Endodermal cell (in vitro differentiated cells): Measurements from ENCODE around the gene TRPC3. TPM values are rescaled to one million over a fixed set of nuclear protein-coding genes. Genes with fewer than 3 reads are reported as not detected.

Experiments
- DNase-seq: peaks from one replicate; pipeline ENCODE4 v3.0.0-alpha.2; 2017
- H3K27ac ChIP-seq: 2 replicates; pipeline ENCODE4 v1.5.1; 2013; ENCODE audit warnings: mild to moderate bottlenecking, low read depth, low read length, moderate library complexity
- H3K27me3 ChIP-seq: 2 replicates; pipeline ENCODE4 v1.6.1; 2013; ENCODE audit warnings: mild to moderate bottlenecking, low read length, moderate library complexity; ENCODE audit not compliant: insufficient read depth, control insufficient read depth, poor library complexity, severe bottlenecking
- H3K36me3 ChIP-seq: 2 replicates; pipeline ENCODE4 v1.7.0; 2013; ENCODE audit warnings: mild to moderate bottlenecking, low read length, moderate library complexity; ENCODE audit not compliant: control insufficient read depth, insufficient read depth
- H3K4me1 ChIP-seq: one replicate; pipeline ENCODE4 v1.7.0; 2013; ENCODE audit warnings: low read length; ENCODE audit not compliant: control insufficient read depth, insufficient read depth
- H3K4me3 ChIP-seq: 2 replicates; pipeline ENCODE4 v1.5.1; 2013; ENCODE audit warnings: mild to moderate bottlenecking, low read length, moderate library complexity
- H3K9ac ChIP-seq: 2 replicates; pipeline ENCODE4 v1.6.1; 2013; ENCODE audit warnings: mild to moderate bottlenecking, low read length, moderate library complexity; ENCODE audit not compliant: poor library complexity, severe bottlenecking; ENCODE audit errors: extremely low read depth
- H3K9me3 ChIP-seq: 2 replicates; pipeline ENCODE4 v1.6.1; 2013; ENCODE audit warnings: mild to moderate bottlenecking, low read length, moderate library complexity; ENCODE audit not compliant: control insufficient read depth
- H3K27ac Mint-ChIP-seq: 2 replicates; pipeline ENCODE4 v1.8.0; 2020; ENCODE audit warnings: mixed read lengths
- H3K27me3 Mint-ChIP-seq: 2 replicates; pipeline ENCODE4 v1.8.0; 2021; ENCODE audit warnings: mild to moderate bottlenecking, mixed read lengths; ENCODE audit not compliant: insufficient read depth
- H3K36me3 Mint-ChIP-seq: 2 replicates; pipeline ENCODE4 v1.8.0; 2020; ENCODE audit warnings: low read depth, mixed read lengths
- H3K4me1 Mint-ChIP-seq: 2 replicates; pipeline ENCODE4 v1.8.0; 2020; ENCODE audit warnings: mixed read lengths
- H3K4me3 Mint-ChIP-seq: 2 replicates; pipeline ENCODE4 v1.8.0; 2020; ENCODE audit warnings: mild to moderate bottlenecking, moderate library complexity, mixed read lengths
- H3K9me3 Mint-ChIP-seq: 2 replicates; pipeline ENCODE4 v1.8.0; 2020; ENCODE audit warnings: mild to moderate bottlenecking, mixed read lengths
- CTCF ChIP-seq: fragments of 200-600 bp; sonication (generic); conservative IDR thresholded peaks from 2 replicates; pipeline ENCODE4 v1.5.0; 2021; ENCODE audit warnings: antibody characterized with exemption, mild to moderate bottlenecking
- WGBS, 2 experiments: methylation state at CpG; one replicate each; pipeline versions ENCODE4 v1.1.5 to v1.1.7; 2013; ENCODE audit warnings: missing lambda C conversion rate in 2 of 2, mixed read lengths in 1 of 2; ENCODE audit not compliant: insufficient coverage in 1 of 2, insufficient read length in 1 of 2; 5-methylcytosine and 5-hydroxymethylcytosine counted together
- total RNA-seq, 2 donors: library from RNA; stranded (reverse); fragmentation: NEBNext Ultra II Directional in 1 of 2; extraction: Animal tissue kit (Norgen Biotek cat#: 25700) in 1 of 2; gene quantifications; 2 replicates in 1 of 2; 3 replicates in 1 of 2; pipeline ENCODE4 v1.2.1, GENCODE V29; 2021

Gene TRPC3
- total RNA-seq, 2 donors from 2014 or later, result 0.79 to 1.00 TPM

GRCh38 chr4:121950212-121950679 is 1.6 kb downstream of the TRPC3 start:
- peak; percentile 97 for DNase-seq
- Mint-ChIP-seq H3K4me3 (peak overlapping the region; percentile 60), H3K9me3 (no peaks in the 10 kb centered on the region), H3K4me1 (peaks cover 12% of the 10 kb centered on the region), H3K27ac (no peak overlapping the region), H3K36me3 (no peaks in the 10 kb centered on the region), H3K27me3 (peaks cover 85% of the 10 kb centered on the region)
- peak; percentile 98 for TF ChIP-seq CTCF
- no peaks in the 10 kb centered on the region for H3K36me3 ChIP-seq
- H3K27me3 ChIP-seq, result peaks cover 71% of the 10 kb centered on the region
- H3K27ac ChIP-seq, result no peak overlapping the region
- H3K9ac ChIP-seq, result no peak overlapping the region
- H3K4me3 ChIP-seq, result peak overlapping the region; percentile 77
- peaks cover 1% of the 10 kb centered on the region for H3K4me1 ChIP-seq
- WGBS, 2 experiments, result 0 to 1% methylated on average over 4 to 34 of the region's 34 CpGs
- no peaks in the 10 kb centered on the region for H3K9me3 ChIP-seq

GRCh38 chr4:121946644-121947043 is 5.2 kb downstream of the TRPC3 start:
- Mint-ChIP-seq H3K4me1 (peaks cover 25% of the 10 kb centered on the region), H3K27me3 (peaks cover 49% of the 10 kb centered on the region), H3K4me3 (no peak overlapping the region), H3K36me3 (no peaks in the 10 kb centered on the region), H3K27ac (no peak overlapping the region), H3K9me3 (no peaks in the 10 kb centered on the region)
- Histone ChIP-seq H3K27ac (no peak overlapping the region), H3K36me3 (no peaks in the 10 kb centered on the region), H3K4me1 (peaks cover 4% of the 10 kb centered on the region), H3K4me3 (no peak overlapping the region), H3K9ac (no peak overlapping the region), H3K9me3 (no peaks in the 10 kb centered on the region), H3K27me3 (peaks cover 34% of the 10 kb centered on the region)
- no peak for TF ChIP-seq CTCF
- 95 to 100% methylated on average over 1 to 2 of the region's 3 CpGs for WGBS, 2 experiments
- no peak for DNase-seq

- H3K9me3 Mint-ChIP-seq, result no peaks in the 10 kb centered on the region
- DNase-seq, result peak; percentile 91
- H3K4me3 Mint-ChIP-seq, result no peak overlapping the region
- Histone ChIP-seq H3K36me3 (no peaks in the 10 kb centered on the region), H3K9ac (no peak overlapping the region), H3K27ac (no peak overlapping the region), H3K4me1 (peaks cover 20% of the 10 kb centered on the region), H3K4me3 (no peak overlapping the region), H3K27me3 (peaks cover 7% of the 10 kb centered on the region), H3K9me3 (no peaks in the 10 kb centered on the region)
- H3K27ac Mint-ChIP-seq, result no peak overlapping the region
- TF ChIP-seq CTCF, result peak; percentile 82
- H3K4me1 Mint-ChIP-seq, result peaks cover 49% of the 10 kb centered on the region
- peaks cover 24% of the 10 kb centered on the region for H3K27me3 Mint-ChIP-seq
- H3K36me3 Mint-ChIP-seq, result no peaks in the 10 kb centered on the region
- WGBS, 2 experiments, result 71 to 79% methylated on average over 2 to 4 of the region's 4 CpGs
These were observed 7.9 kb downstream of the TRPC3 start for GRCh38 chr4:121943941-121944340.
